ENCODE data around the gene CAPRIN1. TPM values are rescaled to one million over a fixed set of nuclear protein-coding genes. Genes with fewer than 3 reads are reported as not detected.

CAPRIN1 gene
- total and polyA plus RNA-seq, 10 of the 15 experiments (the other 5 are each of a cell fraction or from before 2014, with no cell fraction given): 50.4 to 228 (median 191) TPM

GRCh38 chr11:34074391-34074790, 22.9 kb downstream of the CAPRIN1 start:
- DNase-seq (ENCODE audit: low read depth, low spot score): no peak
- Histone ChIP-seq H4K20me1 (ENCODE audit: control insufficient read depth, insufficient read depth) (no peaks in the 10 kb centered on the region), H3K4me3 (no peak overlapping the region), H3K36me3 (ENCODE audit: control insufficient read depth in 2 of 2, insufficient read depth in 2 of 2, low read length in 1 of 2) (peaks cover 12 to 33% of the 10 kb centered on the region in 2 experiments), H3K79me2 (ENCODE audit: control insufficient read depth, insufficient read depth, low read length) (peaks cover 28% of the 10 kb centered on the region), H2AFZ (ENCODE audit: control insufficient read depth, low read depth, low read length) (no peak overlapping the region), H3K27me3 (replicated peaks in 1 of 2; ENCODE audit: control insufficient read depth in 2 of 2, insufficient read depth in 2 of 2, low read length in 1 of 2) (no peaks in the 10 kb centered on the region), H3K9ac (ENCODE audit: control insufficient read depth, insufficient read depth, low read length) (no peak overlapping the region), H3K4me2 (ENCODE audit: control insufficient read depth, insufficient read depth) (no peak overlapping the region), H3K4me1 (ENCODE audit: control insufficient read depth, insufficient read depth, low read length) (no peaks in the 10 kb centered on the region), H3K27ac (ENCODE audit: control insufficient read depth, insufficient read depth) (no peak overlapping the region), H3K9me3 (replicated peaks; ENCODE audit: control insufficient read depth, insufficient read depth, low read length) (no peaks in the 10 kb centered on the region)
- ATAC-seq: no peak
- intact Hi-C loops (cut with micrococcal nuclease; ENCODE audit: unreplicated experiment) (no loop called here), in situ Hi-C loops (cut with MboI) (no loop called here)
- no peak for FAIRE-seq
- RAD21 ChIA-PET (ENCODE audit: unreplicated experiment): no interaction called here
- TF ChIP-seq USF2 (IDR thresholded peaks at IDR 0.05; ENCODE audit: borderline replicate concordance, low read depth, low read length) (no peak), ZNF687 (IDR thresholded peaks at IDR 0.05) (no peak), TAF1 (IDR thresholded peaks at IDR 0.05; ENCODE audit: borderline replicate concordance, low read depth, low read length) (no peak), IRF5 (IDR thresholded peaks at IDR 0.05; ENCODE audit: borderline replicate concordance) (no peak), ZBTB33 (IDR thresholded peaks at IDR 0.05) (no peak), HCFC1 (IDR thresholded peaks at IDR 0.05; ENCODE audit: low read length) (no peak), STAT3 (IDR thresholded peaks at IDR 0.05; ENCODE audit: low read depth, low read length) (no peak), TBL1XR1 (IDR thresholded peaks at IDR 0.05; ENCODE audit: low read depth, low read length) (no peak), JUND (IDR thresholded peaks at IDR 0.05; ENCODE audit: low read depth, low read length) (no peak), IRF3 (IDR thresholded peaks at IDR 0.05) (no peak), MAX (IDR thresholded peaks at IDR 0.05; ENCODE audit: low read depth, low read length) (no peak), LARP7 (IDR thresholded peaks at IDR 0.05) (no peak)
- no TSS peak for BruUV-seq (replicated peaks)
- CTCF ChIA-PET: interaction anchor here (1.0 to 1.9 kb wide), 5 partner anchors 9 to 78 kb away, joined by 3 to 5 read pairs (median 3); no protein-coding TSS in a partner anchor
- POLR2A ChIA-PET: interaction anchor here (1.4 kb wide), 1 partner anchor 11 kb away, joined by 3 read pairs; no protein-coding TSS in a partner anchor
- WGBS (ENCODE audit: insufficient coverage, insufficient replicate concordance, low lambda C conversion rate, missing lambda C conversion rate): 10% methylated on average over 4 of the region's 4 CpGs
- SMC1A ChIA-PET (ENCODE audit: uncharacterized antibody, unreplicated experiment): interaction anchor here (0.9 to 3.4 kb wide), 5 partner anchors 10 to 224 kb away, joined by 3 to 15 read pairs (median 4); no protein-coding TSS in a partner anchor

All from GM12878 (cell line).